ENCODE data around the gene IFIT3. TPM values are rescaled to one million over a fixed set of nuclear protein-coding genes. Genes with fewer than 3 reads are reported as not detected.
A peak's percentile ranks its signal among the peaks of the same experiment; 100 is the strongest.
"Not testable (repeated sequence)": the region's sequence is repeated elsewhere in the genome, so short reads cannot be mapped to it uniquely, and the experiment has no call there.

Gene IFIT3
- polyA plus RNA-seq, 1 of the 3 experiments (the other 2 are of a cell fraction): 3.2 TPM

GRCh38 chr10:89329151-89329550 lies 1.4 kb downstream of the IFIT3 start:
- DNase-seq: no peak
- H4K20me1 ChIP-seq (ENCODE audit: insufficient read depth): no peaks in the 10 kb centered on the region
- H3K9ac ChIP-seq: no peak overlapping the region
- ChIA-PET POLR2A (no interaction called here), CTCF (interaction anchor here (1.1 kb wide), 1 partner anchor 40 kb away, joined by 3 read pairs; no protein-coding TSS in a partner anchor)
- H3K79me2 ChIP-seq (ENCODE audit: insufficient read depth): peaks cover 12% of the 10 kb centered on the region; the same call in 1 of the 2 replicates
- H3K36me3 ChIP-seq (replicated peaks in 1 of 2; ENCODE audit: control insufficient read depth in 1 of 2, insufficient read depth in 2 of 2, low read length in 1 of 2): no peaks in the 10 kb centered on the region
- TF ChIP-seq, protein P1, sequence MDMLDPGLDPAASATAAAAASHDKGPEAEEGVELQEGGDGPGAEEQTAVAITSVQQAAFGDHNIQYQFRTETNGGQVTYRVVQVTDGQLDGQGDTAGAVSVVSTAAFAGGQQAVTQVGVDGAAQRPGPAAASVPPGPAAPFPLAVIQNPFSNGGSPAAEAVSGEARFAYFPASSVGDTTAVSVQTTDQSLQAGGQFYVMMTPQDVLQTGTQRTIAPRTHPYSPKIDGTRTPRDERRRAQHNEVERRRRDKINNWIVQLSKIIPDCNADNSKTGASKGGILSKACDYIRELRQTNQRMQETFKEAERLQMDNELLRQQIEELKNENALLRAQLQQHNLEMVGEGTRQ (IDR thresholded peaks at IDR 0.05; ENCODE audit: borderline replicate concordance, low read depth, low read length): no peak
- TF ChIP-seq NFIC (IDR thresholded peaks at IDR 0.05; ENCODE audit: borderline replicate concordance) (no peak), YY1 (IDR thresholded peaks at IDR 0.05; ENCODE audit: low read depth) (no peak), EZH2phosphoT487 (IDR thresholded peaks at IDR 0.05; ENCODE audit: borderline replicate concordance, low read depth) (no peak), RFX5 (IDR thresholded peaks at IDR 0.05; ENCODE audit: low read length) (no peak), RCOR1 (IDR thresholded peaks at IDR 0.05; ENCODE audit: low read length) (no peak), POLR2AphosphoS5 (IDR thresholded peaks at IDR 0.05; ENCODE audit: low read depth, low read length) (no peak)
- TF ChIP-seq, protein P2, sequence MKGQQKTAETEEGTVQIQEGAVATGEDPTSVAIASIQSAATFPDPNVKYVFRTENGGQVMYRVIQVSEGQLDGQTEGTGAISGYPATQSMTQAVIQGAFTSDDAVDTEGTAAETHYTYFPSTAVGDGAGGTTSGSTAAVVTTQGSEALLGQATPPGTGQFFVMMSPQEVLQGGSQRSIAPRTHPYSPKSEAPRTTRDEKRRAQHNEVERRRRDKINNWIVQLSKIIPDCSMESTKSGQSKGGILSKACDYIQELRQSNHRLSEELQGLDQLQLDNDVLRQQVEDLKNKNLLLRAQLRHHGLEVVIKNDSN (IDR thresholded peaks at IDR 0.05; ENCODE audit: borderline replicate concordance, low read depth): no peak
- TF ChIP-seq, protein P3, sequence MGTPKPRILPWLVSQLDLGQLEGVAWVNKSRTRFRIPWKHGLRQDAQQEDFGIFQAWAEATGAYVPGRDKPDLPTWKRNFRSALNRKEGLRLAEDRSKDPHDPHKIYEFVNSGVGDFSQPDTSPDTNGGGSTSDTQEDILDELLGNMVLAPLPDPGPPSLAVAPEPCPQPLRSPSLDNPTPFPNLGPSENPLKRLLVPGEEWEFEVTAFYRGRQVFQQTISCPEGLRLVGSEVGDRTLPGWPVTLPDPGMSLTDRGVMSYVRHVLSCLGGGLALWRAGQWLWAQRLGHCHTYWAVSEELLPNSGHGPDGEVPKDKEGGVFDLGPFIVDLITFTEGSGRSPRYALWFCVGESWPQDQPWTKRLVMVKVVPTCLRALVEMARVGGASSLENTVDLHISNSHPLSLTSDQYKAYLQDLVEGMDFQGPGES (IDR thresholded peaks at IDR 0.05; ENCODE audit: low read depth, low read length): no peak
- H3F3A ChIP-seq (replicated peaks; ENCODE audit: insufficient read depth): peaks cover 17% of the 10 kb centered on the region
- no peak overlapping the region for H2AFZ ChIP-seq (ENCODE audit: low read depth)
- peak overlapping the region; percentile 79 for H3K4me2 ChIP-seq
- H3K9me3 ChIP-seq: no peaks in the 10 kb centered on the region
- H3K9me2 ChIP-seq: no peaks in the 10 kb centered on the region
- H3K4me1 ChIP-seq (ENCODE audit: control insufficient read depth in 1 of 2, insufficient read depth in 2 of 2, low read depth in 1 of 2, low read length in 1 of 2): peaks cover 0 to 30% of the 10 kb centered on the region in 2 experiments; a peak in 2 of 4 replicates
- H3K27ac ChIP-seq (ENCODE audit: low read depth in 2 of 2, low read length in 1 of 2): peak overlapping the region in 1 of 2 experiments; percentile 97; a peak in 1 of 4 replicates
- WGBS (ENCODE audit: low lambda C conversion rate): 92% methylated on average over 2 of the region's 2 CpGs
- H3K4me3 ChIP-seq (ENCODE audit: low read depth in 2 of 2, low read length in 1 of 2): 0 out of 4 replicates have a peak overlapping the region, but pooled peaks of 1 of the 2 experiments have one; percentile 15
- H3K27me3 ChIP-seq (ENCODE audit: insufficient read depth): no peaks in the 10 kb centered on the region

GRCh38 chr10:89330014-89330413 lies 2.2 kb downstream of the IFIT3 start:
- H2AFZ ChIP-seq (ENCODE audit: low read depth); H3K4me3 ChIP-seq (ENCODE audit: low read depth in 2 of 2, low read length in 1 of 2); DNase-seq; H4K20me1 ChIP-seq (ENCODE audit: insufficient read depth); H3K9ac ChIP-seq; H3K27ac ChIP-seq (ENCODE audit: low read depth in 2 of 2, low read length in 1 of 2); CTCF ChIA-PET; H3K9me2 ChIP-seq; POLR2A ChIA-PET; H3K36me3 ChIP-seq (replicated peaks in 1 of 2; ENCODE audit: control insufficient read depth in 1 of 2, insufficient read depth in 2 of 2, low read length in 1 of 2); H3K27me3 ChIP-seq (ENCODE audit: insufficient read depth); H3K9me3 ChIP-seq; H3K4me2 ChIP-seq: not testable (repeated sequence)
- Histone ChIP-seq H3K4me1 (ENCODE audit: control insufficient read depth in 1 of 2, insufficient read depth in 2 of 2, low read depth in 1 of 2, low read length in 1 of 2) (peaks cover 0 to 30% of the 10 kb centered on the region in 2 experiments; a peak in 2 of 4 replicates), H3F3A (replicated peaks; ENCODE audit: insufficient read depth) (peaks cover 17% of the 10 kb centered on the region), H3K79me2 (ENCODE audit: insufficient read depth) (peaks cover 12% of the 10 kb centered on the region; the same call in 1 of the 2 replicates)
- 79% methylated on average over 3 of the region's 3 CpGs for WGBS (ENCODE audit: low lambda C conversion rate)

All from SK-N-SH (cell line).